Erythroblast (primary cell): ENCODE results near the gene BCKDK.
"Not testable (repeated sequence)": the region's sequence is repeated elsewhere in the genome, so short reads cannot be mapped to it uniquely, and the experiment has no call there.

Experiments
- GATA1 ChIP-seq: IDR thresholded peaks from 2 replicates; pipeline ENCODE4 v1.6.1; 2011; ENCODE audit warnings: low read depth, mild to moderate bottlenecking, control low read depth, low read length, moderate library complexity
- POLR2A ChIP-seq: IDR thresholded peaks from 2 replicates; pipeline ENCODE4 v1.6.1; 2011; ENCODE audit warnings: mild to moderate bottlenecking, low read length

DNA sequence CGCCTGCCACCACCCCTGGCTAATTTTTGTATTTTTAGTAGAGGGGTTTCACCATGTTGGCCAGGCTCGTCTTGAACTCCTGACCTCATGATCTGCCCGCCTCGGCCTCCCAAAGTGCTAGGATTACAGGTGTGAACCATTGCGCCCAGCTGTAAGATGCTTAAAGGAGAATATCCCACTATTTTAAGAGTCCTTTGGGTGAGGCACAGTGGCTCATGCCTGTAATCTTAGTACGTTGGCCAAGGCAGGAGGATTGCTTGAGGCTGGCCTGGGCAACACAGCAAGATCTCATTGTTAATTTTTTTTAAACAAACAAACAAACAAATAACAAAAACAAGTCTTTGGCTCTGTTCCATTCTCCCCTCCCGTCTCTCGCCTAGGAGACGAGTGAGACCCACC is 32.9 kb downstream of the BCKDK start:
- not testable (repeated sequence) for TF ChIP-seq POLR2A, GATA1
